Spleen (tissue), 7 donors: ENCODE results near the gene RABGGTB.
A peak's percentile ranks its signal among the peaks of the same experiment; 100 is the strongest.

Experiments used
- POLR2A ChIP-seq, 3 donors: fragments of 450-650 bp; IDR thresholded peaks; one replicate each; pipeline ENCODE4 v1.5.1; 2017; ENCODE audit warnings: antibody characterized with exemption in 3 of 3, mild to moderate bottlenecking in 1 of 3
- POLR2AphosphoS5 ChIP-seq, 3 donors: sonication (generic); formaldehyde crosslinking; IDR thresholded peaks; one replicate each; pipeline ENCODE4 v1.5.1; 2017; ENCODE audit warnings: antibody characterized with exemption in 3 of 3
- TF ChIP-seq, protein P1 (sequence below), 11 experiments: fragments of 200-600 bp in 7 of 11; fragments of 450-650 bp in 4 of 11; sonication (generic) in 4 of 11; IDR thresholded peaks in 8 of 11; conservative IDR thresholded peaks in 3 of 11; 1 replicate in 7 of 11; 2 replicates in 4 of 11; pipeline versions ENCODE4 v1.4.0 to v1.8.0; 2016 to 2021; ENCODE audit warnings: antibody characterized with exemption in 11 of 11, inconsistent platforms in 4 of 11, mild to moderate bottlenecking in 1 of 11
- donor health status: DM: no; HTN: no; CAD: no; lungs with moderate emphysema.
- donor health status: DM: no; HTN: no; CAD: no.
- donor health status: DM: no; HTN: no; CAD: no.

DNA sequence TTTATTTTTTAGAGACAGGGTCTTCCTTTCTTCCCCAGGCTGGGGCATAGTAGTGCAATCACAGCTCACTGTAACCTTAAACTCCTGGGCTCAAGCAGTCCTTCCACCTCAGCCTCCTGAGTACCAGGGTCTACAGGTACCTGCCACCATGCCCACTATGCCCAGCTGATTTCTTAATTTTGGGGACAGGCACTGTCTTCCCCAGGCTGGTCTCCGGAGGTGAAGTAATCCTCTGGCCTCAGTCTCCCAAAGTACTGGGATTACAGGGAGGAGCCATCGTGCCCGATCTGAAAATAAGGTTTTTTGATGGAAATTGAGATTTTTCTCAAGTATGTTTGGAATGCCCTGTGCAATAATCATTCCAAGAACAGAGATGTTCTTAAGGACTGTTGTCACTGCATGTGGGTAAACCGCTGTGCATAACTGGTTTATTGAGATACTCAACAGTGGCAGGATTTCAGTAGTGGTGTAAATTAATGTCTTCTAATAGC is 9.7 kb downstream of the RABGGTB start:
- TF ChIP-seq, protein P1, sequence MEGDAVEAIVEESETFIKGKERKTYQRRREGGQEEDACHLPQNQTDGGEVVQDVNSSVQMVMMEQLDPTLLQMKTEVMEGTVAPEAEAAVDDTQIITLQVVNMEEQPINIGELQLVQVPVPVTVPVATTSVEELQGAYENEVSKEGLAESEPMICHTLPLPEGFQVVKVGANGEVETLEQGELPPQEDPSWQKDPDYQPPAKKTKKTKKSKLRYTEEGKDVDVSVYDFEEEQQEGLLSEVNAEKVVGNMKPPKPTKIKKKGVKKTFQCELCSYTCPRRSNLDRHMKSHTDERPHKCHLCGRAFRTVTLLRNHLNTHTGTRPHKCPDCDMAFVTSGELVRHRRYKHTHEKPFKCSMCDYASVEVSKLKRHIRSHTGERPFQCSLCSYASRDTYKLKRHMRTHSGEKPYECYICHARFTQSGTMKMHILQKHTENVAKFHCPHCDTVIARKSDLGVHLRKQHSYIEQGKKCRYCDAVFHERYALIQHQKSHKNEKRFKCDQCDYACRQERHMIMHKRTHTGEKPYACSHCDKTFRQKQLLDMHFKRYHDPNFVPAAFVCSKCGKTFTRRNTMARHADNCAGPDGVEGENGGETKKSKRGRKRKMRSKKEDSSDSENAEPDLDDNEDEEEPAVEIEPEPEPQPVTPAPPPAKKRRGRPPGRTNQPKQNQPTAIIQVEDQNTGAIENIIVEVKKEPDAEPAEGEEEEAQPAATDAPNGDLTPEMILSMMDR (IDR thresholded peaks at IDR 0.05 in 8 of 11, conservative IDR thresholded peaks at IDR 0.05 in 3 of 11): no peak
- TF ChIP-seq POLR2A (IDR thresholded peaks at IDR 0.05) (no peak), POLR2AphosphoS5 (IDR thresholded peaks at IDR 0.05) (peak in 1 of 3 donors; percentile 27)
